GM23338 (cell line): ENCODE measurements around the gene SLC7A14. TPM values are rescaled to one million over a fixed set of nuclear protein-coding genes. Genes with fewer than 3 reads are reported as not detected.

Source experiments
- ATAC-seq: fragments of 200-7000 bp; cut with Tn5 transposase; 3 replicates; pipeline ENCODE4 v1.9.1; 2020
- DNase-seq: peaks from one replicate; pipeline ENCODE4 v3.0.0-alpha.2; 2015; ENCODE audit warnings: low spot score
- H2AFZ ChIP-seq: fragments of 200-600 bp; sonication (generic); 2 replicates; pipeline ENCODE4 v1.8.0; 2016; ENCODE audit warnings: antibody characterized with exemption, mild to moderate bottlenecking, moderate library complexity
- H3F3A ChIP-seq: fragments of 200-600 bp; sonication (generic); replicated peaks from 2 replicates; pipeline ENCODE4 v1.8.0; 2017; ENCODE audit warnings: antibody characterized with exemption, mixed run types, low read depth
- H3K27ac ChIP-seq: fragments of 200-600 bp; sonication (generic); 2 replicates; pipeline ENCODE4 v1.6.1; 2016; ENCODE audit warnings: low read depth
- H3K27me3 ChIP-seq: fragments of 200-600 bp; sonication (generic); 2 replicates; pipeline ENCODE4 v1.8.0; 2016; ENCODE audit warnings: mild to moderate bottlenecking, mixed run types, moderate library complexity; ENCODE audit not compliant: insufficient read depth
- H3K36me3 ChIP-seq: fragments of 200-600 bp; sonication (generic); 2 replicates; pipeline ENCODE4 v1.8.0; 2016; ENCODE audit warnings: mild to moderate bottlenecking; ENCODE audit not compliant: insufficient read depth
- H3K4me1 ChIP-seq: fragments of 200-600 bp; sonication (generic); 2 replicates; pipeline ENCODE4 v1.8.0; 2016; ENCODE audit warnings: mild to moderate bottlenecking, moderate library complexity; ENCODE audit not compliant: insufficient read depth
- H3K4me2 ChIP-seq: fragments of 200-600 bp; sonication (generic); 2 replicates; pipeline ENCODE4 v1.7.1; 2017; ENCODE audit warnings: mixed run types
- H3K4me3 ChIP-seq: fragments of 200-600 bp; sonication (generic); 2 replicates; pipeline ENCODE4 v1.6.1; 2016; ENCODE audit warnings: mixed run types
- H3K79me2 ChIP-seq: fragments of 200-600 bp; sonication (generic); replicated peaks from 2 replicates; pipeline ENCODE4 v1.8.0; 2017; ENCODE audit warnings: mild to moderate bottlenecking; ENCODE audit not compliant: insufficient read depth
- H3K9me2 ChIP-seq: fragments of 200-600 bp; sonication (generic); 2 replicates; pipeline ENCODE4 v1.8.0; 2017; ENCODE audit not compliant: insufficient read depth
- H4K20me1 ChIP-seq: fragments of 200-600 bp; sonication (generic); replicated peaks from 2 replicates; pipeline ENCODE4 v1.8.0; 2017; ENCODE audit warnings: mild to moderate bottlenecking; ENCODE audit not compliant: insufficient read depth
- H3K27ac Mint-ChIP-seq: 2 replicates; pipeline ENCODE4 v1.8.0; 2020; ENCODE audit warnings: inconsistent platforms, mild to moderate bottlenecking, moderate library complexity, mixed read lengths
- H3K27me3 Mint-ChIP-seq: 3 replicates; pipeline ENCODE4 v1.8.0; 2022; ENCODE audit warnings: low read depth, mild to moderate bottlenecking, moderate library complexity, mixed read lengths, inconsistent platforms; ENCODE audit not compliant: insufficient read depth, poor library complexity
- H3K36me3 Mint-ChIP-seq: 3 replicates; pipeline ENCODE4 v1.8.0; 2021; ENCODE audit warnings: low read depth, mild to moderate bottlenecking, inconsistent platforms, moderate library complexity, mixed read lengths
- H3K4me1 Mint-ChIP-seq: 3 replicates; pipeline ENCODE4 v1.8.0; 2020; ENCODE audit warnings: mild to moderate bottlenecking, inconsistent platforms, mixed read lengths
- H3K4me3 Mint-ChIP-seq: 3 replicates; pipeline ENCODE4 v1.8.0; 2021; ENCODE audit warnings: moderate library complexity, mild to moderate bottlenecking, inconsistent platforms, mixed read lengths
- H3K9me3 Mint-ChIP-seq: 3 replicates; pipeline ENCODE4 v1.8.0; 2020; ENCODE audit warnings: moderate library complexity, mild to moderate bottlenecking, inconsistent platforms, mixed read lengths
- CTCF ChIP-seq, 2 experiments: fragments of 200-600 bp in 1 of 2; sonication (generic) in 1 of 2; conservative IDR thresholded peaks; 2 replicates each; pipeline versions ENCODE4 v1.5.1 to v1.6.1; 2016 to 2017; ENCODE audit warnings: antibody characterized with exemption in 2 of 2, low read depth in 2 of 2, mild to moderate bottlenecking in 2 of 2, moderate library complexity in 1 of 2
- EZH2 ChIP-seq: fragments of 200-600 bp; sonication (generic); IDR thresholded peaks from one replicate; pipeline ENCODE4 v1.8.0; 2017; ENCODE audit warnings: antibody characterized with exemption, mild to moderate bottlenecking, low read depth; ENCODE audit not compliant: unreplicated experiment
- EZH2phosphoT487 ChIP-seq: fragments of 200-600 bp; sonication (generic); IDR thresholded peaks from one replicate; pipeline ENCODE4 v1.8.1; 2018; ENCODE audit warnings: antibody characterized with exemption; ENCODE audit not compliant: unreplicated experiment
- JUNB ChIP-seq: IDR thresholded peaks from one replicate; pipeline ENCODE4 v1.6.1; 2016; ENCODE audit warnings: antibody characterized with exemption; ENCODE audit not compliant: unreplicated experiment
- NANOG ChIP-seq: IDR thresholded peaks from 2 replicates; pipeline ENCODE4 v1.6.1; 2016; ENCODE audit warnings: antibody characterized with exemption, borderline replicate concordance
- ZNF114 ChIP-seq: fragments of 250-450 bp; sonication (Bioruptor Pico); IDR thresholded peaks from 2 replicates; pipeline ENCODE4 v1.5.0; 2020; ENCODE audit warnings: mild to moderate bottlenecking, moderate library complexity
- ZNF331 ChIP-seq: fragments of 250-450 bp; sonication (Bioruptor Pico); IDR thresholded peaks from 2 replicates; pipeline ENCODE4 v1.5.0; 2020; ENCODE audit warnings: low read depth, mild to moderate bottlenecking, moderate library complexity
- polyA plus RNA-seq: library from polyadenylated mRNA; unstranded; fragments of >200 nt; fragmentation: Nextera tagmentation; extraction: Ambion mirVana; gene quantifications from 2 replicates; pipeline ENCODE4 v1.2.1, GENCODE V29; 2016
- total RNA-seq: library from RNA; depleted of rRNA; stranded (reverse); fragments of >200 nt; shearing (Covaris generic); gene quantifications from 2 replicates; pipeline ENCODE4 v1.2.3, GENCODE V29; 2014
- TF ChIP-seq, protein P1 (sequence below): IDR thresholded peaks from one replicate; pipeline ENCODE4 v1.6.1; 2018; ENCODE audit warnings: antibody characterized with exemption; ENCODE audit not compliant: unreplicated experiment

The SLC7A14 gene
- total and polyA plus RNA-seq, 2 experiments from 2014 or later = 0.49 to 0.82 TPM

DNA sequence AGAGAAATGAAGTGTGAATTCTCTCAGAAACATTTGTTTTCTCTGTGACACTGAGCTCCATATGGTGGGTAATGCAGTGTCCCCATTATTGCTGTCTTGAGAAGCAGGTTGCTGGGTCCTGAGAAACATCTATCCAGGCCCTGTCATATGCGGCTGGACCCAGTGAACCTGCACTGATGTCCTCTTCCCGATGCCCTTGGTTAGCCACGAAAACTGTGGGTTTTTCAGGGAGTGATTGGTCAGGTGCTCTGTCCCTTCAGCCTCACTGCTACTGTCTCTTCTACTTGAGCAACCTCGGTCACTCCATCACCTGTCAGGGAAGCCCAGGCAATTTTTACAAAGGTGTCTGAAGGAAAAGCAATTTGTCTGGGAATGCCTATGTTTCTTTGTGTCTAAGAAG is 77.0 kb downstream of the SLC7A14 start:
- H3K9me3 Mint-ChIP-seq = no peaks in the 10 kb centered on the region
- Histone ChIP-seq H3K4me1 (0 out of 2 replicates have a peak, but pooled peaks cover 3% of the 10 kb centered on the region), H3F3A (no peaks in the 10 kb centered on the region), H3K79me2 (no peaks in the 10 kb centered on the region), H2AFZ (peak overlapping the region; percentile 52; the same call in 1 of the 2 replicates), H3K9me2 (no peaks in the 10 kb centered on the region), H3K4me3 (no peak overlapping the region), H3K4me2 (no peak overlapping the region), H3K27me3 (no peaks in the 10 kb centered on the region), H4K20me1 (no peaks in the 10 kb centered on the region), H3K36me3 (no peaks in the 10 kb centered on the region), H3K27ac (no peak overlapping the region)
- no peaks in the 10 kb centered on the region for H3K27me3 Mint-ChIP-seq
- peaks cover 10% of the 10 kb centered on the region; the same call in 2 of the 3 replicates for H3K4me1 Mint-ChIP-seq
- H3K27ac Mint-ChIP-seq = no peak overlapping the region
- H3K4me3 Mint-ChIP-seq = no peak overlapping the region
- no peak for TF ChIP-seq JUNB
- no peak for TF ChIP-seq ZNF114 (CRISPR knock-in tag)
- TF ChIP-seq, protein P1, sequence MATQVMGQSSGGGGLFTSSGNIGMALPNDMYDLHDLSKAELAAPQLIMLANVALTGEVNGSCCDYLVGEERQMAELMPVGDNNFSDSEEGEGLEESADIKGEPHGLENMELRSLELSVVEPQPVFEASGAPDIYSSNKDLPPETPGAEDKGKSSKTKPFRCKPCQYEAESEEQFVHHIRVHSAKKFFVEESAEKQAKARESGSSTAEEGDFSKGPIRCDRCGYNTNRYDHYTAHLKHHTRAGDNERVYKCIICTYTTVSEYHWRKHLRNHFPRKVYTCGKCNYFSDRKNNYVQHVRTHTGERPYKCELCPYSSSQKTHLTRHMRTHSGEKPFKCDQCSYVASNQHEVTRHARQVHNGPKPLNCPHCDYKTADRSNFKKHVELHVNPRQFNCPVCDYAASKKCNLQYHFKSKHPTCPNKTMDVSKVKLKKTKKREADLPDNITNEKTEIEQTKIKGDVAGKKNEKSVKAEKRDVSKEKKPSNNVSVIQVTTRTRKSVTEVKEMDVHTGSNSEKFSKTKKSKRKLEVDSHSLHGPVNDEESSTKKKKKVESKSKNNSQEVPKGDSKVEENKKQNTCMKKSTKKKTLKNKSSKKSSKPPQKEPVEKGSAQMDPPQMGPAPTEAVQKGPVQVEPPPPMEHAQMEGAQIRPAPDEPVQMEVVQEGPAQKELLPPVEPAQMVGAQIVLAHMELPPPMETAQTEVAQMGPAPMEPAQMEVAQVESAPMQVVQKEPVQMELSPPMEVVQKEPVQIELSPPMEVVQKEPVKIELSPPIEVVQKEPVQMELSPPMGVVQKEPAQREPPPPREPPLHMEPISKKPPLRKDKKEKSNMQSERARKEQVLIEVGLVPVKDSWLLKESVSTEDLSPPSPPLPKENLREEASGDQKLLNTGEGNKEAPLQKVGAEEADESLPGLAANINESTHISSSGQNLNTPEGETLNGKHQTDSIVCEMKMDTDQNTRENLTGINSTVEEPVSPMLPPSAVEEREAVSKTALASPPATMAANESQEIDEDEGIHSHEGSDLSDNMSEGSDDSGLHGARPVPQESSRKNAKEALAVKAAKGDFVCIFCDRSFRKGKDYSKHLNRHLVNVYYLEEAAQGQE = no peak
- no peak for ATAC-seq
- no peak for DNase-seq
- no peaks in the 10 kb centered on the region for H3K36me3 Mint-ChIP-seq

DNA sequence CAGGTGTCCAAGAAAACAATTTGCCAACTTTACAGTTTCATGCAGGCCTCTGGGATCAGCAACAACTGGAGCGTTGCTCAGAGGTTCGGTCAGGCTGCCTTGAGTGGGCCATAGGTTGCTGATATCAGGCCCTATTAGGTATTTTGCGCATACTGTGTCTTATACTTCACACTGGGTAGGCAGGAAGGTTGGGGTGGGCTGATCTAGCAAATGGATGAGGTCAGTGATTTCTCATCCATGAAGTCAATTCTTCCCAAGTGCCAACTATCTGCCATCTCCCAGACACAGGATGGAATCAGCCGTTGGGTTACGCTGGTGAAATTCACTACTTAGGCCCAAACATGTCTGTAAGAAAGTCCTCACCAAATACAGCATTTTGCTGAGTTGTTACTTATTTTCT is 77.6 kb downstream of the SLC7A14 start:
- no peaks in the 10 kb centered on the region for H3K36me3 Mint-ChIP-seq
- Histone ChIP-seq H3K4me2 (no peak overlapping the region), H3K36me3 (no peaks in the 10 kb centered on the region), H3K4me1 (0 out of 2 replicates have a peak, but pooled peaks cover 3% of the 10 kb centered on the region), H3K9me2 (no peaks in the 10 kb centered on the region), H2AFZ (0 out of 2 replicates have a peak overlapping the region, but pooled peaks have one; percentile 52), H4K20me1 (no peaks in the 10 kb centered on the region), H3K79me2 (no peaks in the 10 kb centered on the region), H3F3A (no peaks in the 10 kb centered on the region), H3K27me3 (no peaks in the 10 kb centered on the region), H3K27ac (no peak overlapping the region), H3K4me3 (no peak overlapping the region)
- no peak for TF ChIP-seq ZNF331 (CRISPR knock-in tag)
- H3K4me1 Mint-ChIP-seq = peaks cover 10% of the 10 kb centered on the region; the same call in 2 of the 3 replicates
- no peak overlapping the region for H3K27ac Mint-ChIP-seq
- H3K9me3 Mint-ChIP-seq = no peaks in the 10 kb centered on the region
- DNase-seq (no peak), ATAC-seq (no peak)
- H3K4me3 Mint-ChIP-seq = no peak overlapping the region
- H3K27me3 Mint-ChIP-seq = no peaks in the 10 kb centered on the region

GRCh38 chr3:170507063-170507462 is 78.8 kb downstream of the SLC7A14 start:
- DNase-seq (no peak), ATAC-seq (no peak)
- Histone ChIP-seq H3K36me3 (no peaks in the 10 kb centered on the region), H3K4me3 (no peak overlapping the region), H4K20me1 (no peaks in the 10 kb centered on the region), H3K4me2 (no peak overlapping the region), H3K79me2 (no peaks in the 10 kb centered on the region), H3K4me1 (0 out of 2 replicates have a peak, but pooled peaks cover 3% of the 10 kb centered on the region), H3K9me2 (no peaks in the 10 kb centered on the region), H3K27ac (no peak overlapping the region), H2AFZ (peak overlapping the region; percentile 2; the same call in 1 of the 2 replicates), H3K27me3 (no peaks in the 10 kb centered on the region), H3F3A (no peaks in the 10 kb centered on the region)
- H3K27me3 Mint-ChIP-seq = no peaks in the 10 kb centered on the region
- H3K36me3 Mint-ChIP-seq = no peaks in the 10 kb centered on the region
- H3K4me3 Mint-ChIP-seq = no peak overlapping the region
- H3K9me3 Mint-ChIP-seq = no peaks in the 10 kb centered on the region
- H3K4me1 Mint-ChIP-seq = peaks cover 10% of the 10 kb centered on the region; the same call in 2 of the 3 replicates
- H3K27ac Mint-ChIP-seq = peak overlapping the region; percentile 90
- TF ChIP-seq EZH2phosphoT487 (no peak), JUNB (no peak), CTCF (conservative IDR thresholded peaks at IDR 0.05; ENCODE audit: low read depth in 2 of 2) (no peak), NANOG (no peak), EZH2 (no peak), ZNF331 (CRISPR knock-in tag) (no peak)
